EH (cell line): Measurements from ENCODE around the gene BEST2.

Source experiments
- DNase-seq: peaks from one replicate; pipeline ENCODE4 v3.0.0-alpha.2; 2015; ENCODE audit warnings: low read depth

Gene BEST2

GRCh38 chr19:12800923-12801465, 49.4 kb downstream of the BEST2 start:
- DNase-seq = peak; percentile 30

DNA sequence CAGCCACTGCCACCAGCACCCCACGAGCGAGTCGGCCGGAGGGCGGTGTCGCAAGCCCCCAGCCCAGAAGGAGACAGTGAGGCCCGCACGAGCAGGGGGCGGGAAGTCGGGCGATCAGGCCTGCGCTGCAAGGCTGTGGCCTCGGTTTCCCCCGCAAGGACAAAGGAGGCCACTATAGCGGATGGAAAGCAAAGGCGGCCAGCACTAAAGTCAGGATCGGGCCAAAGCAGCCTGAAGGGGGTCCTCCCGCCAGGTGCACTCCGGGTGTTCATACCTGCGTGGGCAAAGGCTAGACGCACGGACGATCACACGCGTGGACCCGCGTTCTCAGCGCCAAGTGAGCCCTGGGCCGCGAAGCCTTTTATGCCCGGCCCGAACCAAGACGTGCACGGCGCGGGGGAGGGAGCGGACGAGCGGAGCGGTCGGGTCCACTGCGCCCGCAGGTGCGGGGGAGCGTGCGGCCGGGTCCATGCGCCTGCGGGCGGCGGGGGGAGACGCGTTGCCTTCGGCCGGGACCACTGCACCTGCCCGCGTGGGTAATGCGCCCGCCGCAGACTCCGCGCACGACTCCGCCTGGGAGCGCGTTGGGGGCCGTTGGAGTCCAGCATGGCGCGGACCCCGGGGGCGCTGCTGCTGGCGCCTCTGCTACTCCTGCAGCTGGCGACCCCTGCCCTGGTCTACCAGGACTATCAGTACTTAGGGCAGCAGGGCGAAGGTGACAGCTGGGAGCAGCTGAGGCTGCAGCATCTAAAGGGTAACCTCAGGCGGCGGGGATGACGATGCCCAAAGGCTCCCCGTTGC, 50.1 kb downstream of the BEST2 start, which contains the start of the genes PRDX2 and THSD8:
Gene PRDX2 (minus strand): TSS at position 335 of the 801 bp plus-strand sequence. CDS start 539 bp downstream, outside the sequence.
Gene THSD8 (plus strand): TSS at position 604 of the 801 bp plus-strand sequence. CDS start 3 bp downstream, at position 607.
- DNase-seq = peak; percentile 66

- DNase-seq = no peak
Observed at GRCh38 chr19:12802267-12803106, 50.9 kb downstream of the BEST2 start.

GRCh38 chr19:12804051-12804450, 52.5 kb downstream of the BEST2 start:
- no peak for DNase-seq

DNA sequence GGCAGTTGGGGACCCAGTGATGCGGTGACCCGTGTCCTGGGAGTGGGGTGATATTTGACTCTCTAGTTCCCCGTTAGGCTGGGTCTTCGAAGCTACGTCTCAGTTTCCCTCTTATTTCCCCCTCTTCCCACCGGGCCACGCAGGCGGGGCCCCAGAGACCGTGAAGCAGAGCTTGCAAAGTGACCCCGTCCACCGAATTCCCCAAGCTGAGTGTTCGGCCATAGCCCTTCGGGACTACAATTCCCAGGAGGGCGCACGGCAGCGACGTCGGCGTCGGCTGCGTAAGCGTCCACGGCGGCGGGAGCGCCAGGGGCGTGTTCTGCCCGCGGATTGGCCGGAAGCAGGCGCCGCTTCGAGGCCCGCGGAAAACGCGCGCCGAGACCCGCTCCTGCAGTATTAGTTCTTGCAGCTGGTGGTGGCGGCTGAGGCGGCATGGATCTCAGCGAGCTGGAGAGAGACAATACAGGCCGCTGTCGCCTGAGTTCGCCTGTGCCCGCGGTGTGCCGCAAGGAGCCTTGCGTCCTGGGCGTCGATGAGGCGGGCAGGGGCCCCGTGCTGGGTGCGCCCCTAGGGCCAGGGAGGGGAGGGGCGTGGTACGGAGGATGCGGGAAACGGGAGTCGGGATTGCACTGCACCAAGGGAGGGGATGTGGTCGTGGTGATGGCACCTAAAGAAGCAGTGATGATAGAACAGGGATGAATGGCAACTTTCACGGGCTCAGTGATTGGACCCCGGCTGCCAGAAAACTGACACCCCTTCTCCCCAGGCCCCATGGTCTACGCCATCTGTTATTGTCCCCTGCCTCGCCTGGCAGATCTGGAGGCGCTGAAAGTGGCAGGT, 54.9 kb downstream of the BEST2 start, which contains the start of gene RNASEH2A:
Gene RNASEH2A (plus strand): TSS at position 343 of the 840 bp plus-strand sequence. CDS start 90 bp downstream, at position 433.
- peak; percentile 88 for DNase-seq
